Stromal cell of bone marrow (primary cell): ENCODE results near the gene CFAP46.
A peak's percentile ranks its signal among the peaks of the same experiment; 100 is the strongest.

Experiments used
- DNase-seq: peaks from one replicate; pipeline ENCODE4 v3.0.0-alpha.2; 2012; ENCODE audit warnings: low read depth

CFAP46 gene

GRCh38 chr10:132942101-132943057 is at the start of gene CFAP46:
Gene CFAP46 (minus strand): TSS chr10:132942570. CDS start chr10:132942484, 86 bp downstream.
- no peak for DNase-seq

- DNase-seq, result no peak
These were observed 49.5 kb upstream of the CFAP46 start for GRCh38 chr10:132991706-132992432.

- no peak for DNase-seq
These were observed 48.5 kb upstream of the CFAP46 start for GRCh38 chr10:132990684-132991545.

- no peak for DNase-seq
These were observed 47.4 kb upstream of the CFAP46 start for GRCh38 chr10:132989476-132990415.

GRCh38 chr10:132988988-132989387 is 46.6 kb upstream of the CFAP46 start:
- DNase-seq, result no peak

GRCh38 chr10:132987671-132988571 is 45.6 kb upstream of the CFAP46 start:
- peak; percentile 81 for DNase-seq

- no peak for DNase-seq
These were observed 44.6 kb upstream of the CFAP46 start for GRCh38 chr10:132986978-132987377.

GRCh38 chr10:132986576-132986975 is 44.2 kb upstream of the CFAP46 start:
- DNase-seq, result no peak

- no peak for DNase-seq
These were observed 43.7 kb upstream of the CFAP46 start for GRCh38 chr10:132986076-132986475.

- no peak for DNase-seq
These were observed 43.2 kb upstream of the CFAP46 start for GRCh38 chr10:132985546-132985900.

GRCh38 chr10:132984801-132985545 is 42.6 kb upstream of the CFAP46 start:
- no peak for DNase-seq

GRCh38 chr10:132984008-132984295 is 41.6 kb upstream of the CFAP46 start:
- DNase-seq, result no peak

- no peak for DNase-seq
These were observed 41.1 kb upstream of the CFAP46 start for GRCh38 chr10:132983252-132984007.

GRCh38 chr10:132982301-132982989 is 40.1 kb upstream of the CFAP46 start:
- DNase-seq, result no peak

GRCh38 chr10:132981746-132982145 is 39.4 kb upstream of the CFAP46 start:
- DNase-seq, result no peak

- no peak for DNase-seq
These were observed 38.8 kb upstream of the CFAP46 start for GRCh38 chr10:132981173-132981555.

GRCh38 chr10:132980426-132981172 is 38.2 kb upstream of the CFAP46 start:
- no peak for DNase-seq
